ENCODE results near the gene TMEM150C.

DNA sequence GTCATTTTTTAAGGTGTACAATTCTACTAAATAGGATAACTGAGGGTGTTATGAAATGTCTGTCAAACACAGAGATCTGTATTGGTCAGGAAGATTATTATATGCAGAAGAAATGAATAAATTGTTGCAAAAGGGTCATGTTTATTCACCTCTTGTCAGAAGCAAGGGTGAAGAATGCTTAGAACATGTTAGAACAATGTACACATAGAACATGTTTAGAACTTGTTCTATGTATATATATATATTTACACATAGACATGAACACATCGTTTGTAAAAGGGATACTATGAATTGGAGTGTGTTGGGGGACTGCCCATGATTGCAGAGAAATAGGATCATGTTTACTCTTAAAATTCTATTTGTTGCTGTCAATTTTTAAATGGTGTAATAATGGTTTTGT, 28.0 kb upstream of the TMEM150C start:
- TF ChIP-seq, protein P1, sequence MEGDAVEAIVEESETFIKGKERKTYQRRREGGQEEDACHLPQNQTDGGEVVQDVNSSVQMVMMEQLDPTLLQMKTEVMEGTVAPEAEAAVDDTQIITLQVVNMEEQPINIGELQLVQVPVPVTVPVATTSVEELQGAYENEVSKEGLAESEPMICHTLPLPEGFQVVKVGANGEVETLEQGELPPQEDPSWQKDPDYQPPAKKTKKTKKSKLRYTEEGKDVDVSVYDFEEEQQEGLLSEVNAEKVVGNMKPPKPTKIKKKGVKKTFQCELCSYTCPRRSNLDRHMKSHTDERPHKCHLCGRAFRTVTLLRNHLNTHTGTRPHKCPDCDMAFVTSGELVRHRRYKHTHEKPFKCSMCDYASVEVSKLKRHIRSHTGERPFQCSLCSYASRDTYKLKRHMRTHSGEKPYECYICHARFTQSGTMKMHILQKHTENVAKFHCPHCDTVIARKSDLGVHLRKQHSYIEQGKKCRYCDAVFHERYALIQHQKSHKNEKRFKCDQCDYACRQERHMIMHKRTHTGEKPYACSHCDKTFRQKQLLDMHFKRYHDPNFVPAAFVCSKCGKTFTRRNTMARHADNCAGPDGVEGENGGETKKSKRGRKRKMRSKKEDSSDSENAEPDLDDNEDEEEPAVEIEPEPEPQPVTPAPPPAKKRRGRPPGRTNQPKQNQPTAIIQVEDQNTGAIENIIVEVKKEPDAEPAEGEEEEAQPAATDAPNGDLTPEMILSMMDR (IDR thresholded peaks at IDR 0.05) = no peak
- no peak for TF ChIP-seq POLR2A (IDR thresholded peaks at IDR 0.05)
